Right lobe of liver (tissue), 6 donors: ENCODE measurements around the gene ESM1. TPM values are rescaled to one million over a fixed set of nuclear protein-coding genes. Genes with fewer than 3 reads are reported as not detected.

Source experiments
- ATAC-seq, 4 donors: fragments of 200-7000 bp; cut with Tn5 transposase; one replicate each; pipeline ENCODE4 v1.9.1; 2020; ENCODE audit warnings: mild to moderate bottlenecking in 4 of 4, moderate library complexity in 4 of 4
- DNase-seq, 3 donors: peaks; one replicate each; pipeline ENCODE4 v3.0.0-alpha.2; 2020
- H3K27ac ChIP-seq, 3 donors: fragments of 200-600 bp; one replicate each; pipeline ENCODE4 v1.8.0; 2022
- H3K27me3 ChIP-seq, 2 donors: fragments of 200-600 bp; one replicate each; pipeline ENCODE4 v1.8.0; 2022
- H3K36me3 ChIP-seq, 4 donors: fragments of 200-600 bp; sonication (generic) in 1 of 4; one replicate each; pipeline versions ENCODE4 v1.5.1 to v1.8.0; 2017 to 2022; ENCODE audit warnings: control low read depth in 1 of 4
- H3K4me1 ChIP-seq, 4 donors: fragments of 200-600 bp; sonication (generic) in 1 of 4; one replicate each; pipeline versions ENCODE4 v1.5.1 to v1.8.0; 2017 to 2022; ENCODE audit warnings: control low read depth in 1 of 4
- H3K4me3 ChIP-seq, 3 donors: fragments of 200-600 bp; one replicate each; pipeline ENCODE4 v1.8.0; 2022
- H3K9me3 ChIP-seq, 4 donors: fragments of 200-600 bp; sonication (generic) in 1 of 4; one replicate each; pipeline versions ENCODE4 v1.5.1 to v1.8.0; 2017 to 2022; ENCODE audit warnings: control low read depth in 1 of 4
- CTCF ChIP-seq, 4 donors: fragments of 200-600 bp in 3 of 4; fragments of 450-650 bp in 1 of 4; IDR thresholded peaks; one replicate each; pipeline versions ENCODE4 v1.5.1 to v1.8.0; 2016 to 2022; ENCODE audit warnings: antibody characterized with exemption in 4 of 4, mild to moderate bottlenecking in 2 of 4
- POLR2A ChIP-seq: fragments of 450-650 bp; IDR thresholded peaks from one replicate; pipeline ENCODE4 v1.6.1; 2017; ENCODE audit warnings: antibody characterized with exemption, mild to moderate bottlenecking
- WGBS: methylation state at CpG from one replicate; pipeline ENCODE4 v1.1.6; 2018; ENCODE audit warnings: low coverage, low lambda C conversion rate; ENCODE audit not compliant: insufficient coverage; ENCODE audit errors: missing lambda C conversion rate; 5-methylcytosine and 5-hydroxymethylcytosine counted together
- intact Hi-C, 2 donors: fragments of 100-400 bp; cut with DNase I; formaldehyde crosslinking; loops; one replicate each; pipeline versions ENCODE4 v1.11.2 to v1.14.1; 2022
- total RNA-seq, 6 experiments: library from RNA; depleted of rRNA in 2 of 6; stranded (reverse); fragments of >200 nt in 2 of 6; fragmentation: NEBNext Ultra II Directional in 3 of 6; extraction: Animal tissue kit (Norgen Biotek cat#: 25700) in 3 of 6; gene quantifications; one replicate each; pipeline versions ENCODE4 v1.1.0 to v1.2.4, GENCODE V29; 2016 to 2023
- donor health status: DM: no; HTN: yes; CAD: no.
- donor health status: DM: no; HTN: no; CAD: no.
- donor health status: DM: no; HTN: no; CAD: no.
- donor health status: DM: no; HTN: yes; CAD: no.
- donor health status: DM: no; HTN: yes; CAD: no.

ESM1 gene
- total RNA-seq, 6 experiments from 2014 or later = 0.24 to 2.6 (median 0.31) TPM; not detected in 2

- ATAC-seq = no peak
- Histone ChIP-seq H3K36me3 (no peaks in the 10 kb centered on the region), H3K4me3 (no peak overlapping the region), H3K27me3 (no peaks in the 10 kb centered on the region), H3K9me3 (no peaks in the 10 kb centered on the region), H3K4me1 (no peaks in the 10 kb centered on the region), H3K27ac (no peak overlapping the region)
- intact Hi-C loops = no loop called here
- DNase-seq = no peak
- no peak for TF ChIP-seq POLR2A
- TF ChIP-seq CTCF (IDR thresholded peaks at IDR 0.05) = no peak
- 51% methylated on average over 4 of the region's 5 CpGs for WGBS
Measured at GRCh38 chr5:54969856-54970828, 15.3 kb downstream of the ESM1 start.

DNA sequence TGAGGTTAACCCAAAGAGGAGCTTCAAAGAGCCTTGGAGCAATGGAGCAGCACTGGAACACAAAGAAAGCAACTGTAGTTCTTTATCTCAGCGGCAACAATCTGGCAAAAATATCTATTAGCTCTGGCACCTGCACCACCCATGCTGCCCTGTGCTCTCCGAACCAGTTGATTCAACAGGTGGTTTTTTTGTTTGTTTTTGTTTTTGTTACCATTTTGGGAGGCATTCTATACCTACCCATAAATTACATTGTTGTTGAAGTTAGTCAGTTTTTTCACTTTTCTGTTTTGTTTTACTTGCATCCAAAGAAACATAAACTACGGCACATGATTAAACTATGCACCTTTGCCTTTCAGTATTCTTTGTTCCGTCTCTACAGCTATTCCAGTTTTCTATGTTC, 16.2 kb downstream of the ESM1 start:
- 76% methylated on average over 4 of the region's 4 CpGs for WGBS
- DNase-seq (no peak), ATAC-seq (no peak)
- intact Hi-C loops = no loop called here
- Histone ChIP-seq H3K27me3 (no peaks in the 10 kb centered on the region), H3K36me3 (no peaks in the 10 kb centered on the region), H3K4me1 (no peaks in the 10 kb centered on the region), H3K4me3 (no peak overlapping the region), H3K27ac (no peak overlapping the region), H3K9me3 (no peaks in the 10 kb centered on the region)
- no peak for TF ChIP-seq POLR2A
- no peak for TF ChIP-seq CTCF (IDR thresholded peaks at IDR 0.05)

GRCh38 chr5:54965806-54966205, 19.6 kb downstream of the ESM1 start:
- no peaks in the 10 kb centered on the region for H3K9me3 ChIP-seq
- 52% methylated on average over 3 of the region's 3 CpGs for WGBS
- DNase-seq (no peak), ATAC-seq (no peak)
- H3K4me1 ChIP-seq = no peaks in the 10 kb centered on the region
- TF ChIP-seq CTCF (IDR thresholded peaks at IDR 0.05) (no peak), POLR2A (no peak)
- no peak overlapping the region for H3K27ac ChIP-seq
- intact Hi-C loops = no loop called here
- H3K36me3 ChIP-seq = no peaks in the 10 kb centered on the region
- H3K27me3 ChIP-seq = no peaks in the 10 kb centered on the region
- H3K4me3 ChIP-seq = no peak overlapping the region

DNA sequence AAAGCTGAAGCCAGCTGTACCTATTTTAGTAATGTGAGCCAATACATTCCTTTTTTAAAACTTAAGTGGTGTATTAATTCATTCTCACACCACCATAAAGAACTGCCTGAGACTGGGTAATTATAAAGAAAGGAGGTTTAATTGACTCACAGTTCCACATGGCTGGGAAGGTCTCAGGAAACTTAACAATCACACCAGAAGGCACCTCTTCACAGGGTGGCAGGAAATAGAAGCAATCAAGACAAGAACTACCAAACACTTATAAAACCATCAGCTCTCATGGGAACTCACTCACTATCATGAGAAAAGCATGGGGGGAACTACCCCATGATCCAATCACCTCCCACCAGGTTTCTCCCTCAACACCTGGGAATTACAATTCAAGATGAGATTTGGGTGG, 21.0 kb downstream of the ESM1 start:
- ATAC-seq (no peak), DNase-seq (no peak)
- TF ChIP-seq CTCF (IDR thresholded peaks at IDR 0.05) (no peak), POLR2A (no peak)

More for the DNA sequence above, 21.0 kb downstream of the ESM1 start:
- Histone ChIP-seq H3K9me3 (no peaks in the 10 kb centered on the region), H3K36me3 (no peaks in the 10 kb centered on the region), H3K4me1 (no peaks in the 10 kb centered on the region), H3K27ac (no peak overlapping the region), H3K27me3 (no peaks in the 10 kb centered on the region), H3K4me3 (no peak overlapping the region)
- intact Hi-C loops = no loop called here
